Ishikawa (cell line): ENCODE data around the gene CPO.

Source experiments
- CREB1 ChIP-seq: IDR thresholded peaks from 2 replicates; pipeline ENCODE4 v1.6.1; 2012; ENCODE audit warnings: low read depth
- RAD21 ChIP-seq: IDR thresholded peaks from 2 replicates; pipeline ENCODE4 v1.6.1; 2012; ENCODE audit warnings: low read depth
- REST ChIP-seq: IDR thresholded peaks from 2 replicates; pipeline ENCODE4 v1.6.1; 2012; ENCODE audit warnings: low read depth, mild to moderate bottlenecking
- TF ChIP-seq, protein P1 (sequence below): IDR thresholded peaks from 2 replicates; pipeline ENCODE4 v1.6.1; 2012

- TF ChIP-seq, protein P1, sequence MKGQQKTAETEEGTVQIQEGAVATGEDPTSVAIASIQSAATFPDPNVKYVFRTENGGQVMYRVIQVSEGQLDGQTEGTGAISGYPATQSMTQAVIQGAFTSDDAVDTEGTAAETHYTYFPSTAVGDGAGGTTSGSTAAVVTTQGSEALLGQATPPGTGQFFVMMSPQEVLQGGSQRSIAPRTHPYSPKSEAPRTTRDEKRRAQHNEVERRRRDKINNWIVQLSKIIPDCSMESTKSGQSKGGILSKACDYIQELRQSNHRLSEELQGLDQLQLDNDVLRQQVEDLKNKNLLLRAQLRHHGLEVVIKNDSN, result no peak
- TF ChIP-seq REST, result no peak
- TF ChIP-seq CREB1, result no peak
- peak; percentile 57 for TF ChIP-seq RAD21
Observed at GRCh38 chr2:206989311-206989710, 50.0 kb downstream of the CPO start.
